Renal pelvis (tissue), 4 donors: ENCODE results near the gene AQP12A. TPM values are rescaled to one million over a fixed set of nuclear protein-coding genes. Genes with fewer than 3 reads are reported as not detected.

Experiments used
- DNase-seq: peaks from one replicate; pipeline ENCODE4 v3.0.0-alpha.2; 2013
- polyA plus RNA-seq, 3 donors: library from polyadenylated mRNA; unstranded; fragments of 120-200 nt; gene quantifications; one replicate each; pipeline ENCODE4 v1.2.1, GENCODE V29; 2013; ENCODE audit not compliant: insufficient read length in 3 of 3

Gene AQP12A
- polyA plus RNA-seq, 3 donors, result 0.30 to 0.92 (median 0.33) TPM

- no peak for DNase-seq
Observed at GRCh38 chr2:240737512-240737911, 45.8 kb downstream of the AQP12A start.

GRCh38 chr2:240737958-240738357 lies 46.3 kb downstream of the AQP12A start:
- no peak for DNase-seq

- DNase-seq, result no peak
Observed at GRCh38 chr2:240739797-240740196, 48.1 kb downstream of the AQP12A start.

- DNase-seq, result no peak
Observed at GRCh38 chr2:240741091-240741490, 49.4 kb downstream of the AQP12A start.

- no peak for DNase-seq
Observed at GRCh38 chr2:240742602-240743095, 51.0 kb downstream of the AQP12A start.

- DNase-seq, result no peak
Observed at GRCh38 chr2:240745456-240745855, 53.8 kb downstream of the AQP12A start.

- no peak for DNase-seq
Observed at GRCh38 chr2:240745962-240746361, 54.3 kb downstream of the AQP12A start.

- DNase-seq, result no peak
Observed at GRCh38 chr2:240746671-240747070, 55.0 kb downstream of the AQP12A start.

GRCh38 chr2:240747256-240747655 lies 55.6 kb downstream of the AQP12A start:
- no peak for DNase-seq

Other genes starting within 250 kb of the AQP12A start
- 10 to 100 TPM; 11.7 to 15.6 (median 12.6) TPM for gene ANKMY1, start 133.9 kb upstream of the AQP12A start, polyA plus RNA-seq
- 10 to 100 TPM in 1 of 3 donors, 1 to 10 TPM in 2; 7.3 to 10.4 (median 9.1) TPM for gene DUSP28, start 131.5 kb upstream of the AQP12A start, polyA plus RNA-seq
- gene RNPEPL1, start 123.4 kb upstream of the AQP12A start, polyA plus RNA-seq, result 10 to 100 TPM; 33.0 to 36.7 (median 36.6) TPM
- gene CAPN10, start 105.1 kb upstream of the AQP12A start, polyA plus RNA-seq, result 10 to 100 TPM; 30.9 to 37.6 (median 34.7) TPM
- gene GPR35, start 66.4 kb upstream of the AQP12A start, polyA plus RNA-seq, result 1 to 10 TPM; 1.8 to 4.2 (median 2.5) TPM
- gene AQP12B, start 9.0 kb upstream of the AQP12A start, polyA plus RNA-seq, result 1 to 10 TPM in 1 of 3 donors, under 1 TPM in 2; 0.57 to 3.4 (median 0.66) TPM
- gene KIF1A, start 128.4 kb downstream of the AQP12A start, polyA plus RNA-seq, result 10 to 100 TPM; 12.3 to 17.8 (median 14.7) TPM
- gene AGXT, start 177.0 kb downstream of the AQP12A start, polyA plus RNA-seq, result under 1 TPM; 0.11 to 0.23 (median 0.13) TPM
- 10 to 100 TPM; 10.7 to 11.2 (median 11.1) TPM for gene MAB21L4, start 204.3 kb downstream of the AQP12A start, polyA plus RNA-seq
- under 1 TPM; 0.04 to 0.07 (median 0.06) TPM for gene CROCC2, start 214.5 kb downstream of the AQP12A start, polyA plus RNA-seq